Lung microvascular endothelial cell (primary cell): ENCODE results near the gene FBXO34. TPM values are rescaled to one million over a fixed set of nuclear protein-coding genes. Genes with fewer than 3 reads are reported as not detected.

Experiments
- DNase-seq, 2 donors: peaks; one replicate each; pipeline versions ENCODE4 v3.0.0 to v3.0.0-alpha.2; 2010; ENCODE audit warnings: low read depth in 2 of 2
- total RNA-seq: library from RNA; depleted of rRNA; stranded (reverse); fragments of >200 nt; gene quantifications from 2 replicates; pipeline ENCODE4 v1.2.1, GENCODE V29; 2014

Gene FBXO34
- total RNA-seq, 1 donor from 2014 or later: 21.6 TPM

- DNase-seq: peak; percentile 6 to 11
Observed at GRCh38 chr14:55272922-55273321, 1.7 kb downstream of the FBXO34 start.

- DNase-seq: peak in 1 of 2 donors; percentile 40
Observed at GRCh38 chr14:55274146-55274545, 2.9 kb downstream of the FBXO34 start.

GRCh38 chr14:55274751-55275150 is 3.5 kb downstream of the FBXO34 start:
- DNase-seq: peak; percentile 9 to 13

GRCh38 chr14:55276736-55277135 is 5.5 kb downstream of the FBXO34 start:
- DNase-seq: no peak

GRCh38 chr14:55277972-55278740 is 6.9 kb downstream of the FBXO34 start:
- peak in 1 of 2 donors; percentile 58 for DNase-seq

- DNase-seq: no peak
Observed at GRCh38 chr14:55279384-55279783, 8.2 kb downstream of the FBXO34 start.

GRCh38 chr14:55281316-55281839 is 10.2 kb downstream of the FBXO34 start:
- DNase-seq: peak in 1 of 2 donors; percentile 11

GRCh38 chr14:55285048-55285652 is 13.9 kb downstream of the FBXO34 start:
- no peak for DNase-seq

- DNase-seq: no peak
Observed at GRCh38 chr14:55288439-55288838, 17.2 kb downstream of the FBXO34 start.

GRCh38 chr14:55291480-55292081 is 20.4 kb downstream of the FBXO34 start:
- no peak for DNase-seq

GRCh38 chr14:55294603-55295002 is 23.4 kb downstream of the FBXO34 start:
- DNase-seq: no peak

- DNase-seq: peak; percentile 19 to 21
Observed at GRCh38 chr14:55297611-55298499, 26.6 kb downstream of the FBXO34 start.

GRCh38 chr14:55298500-55298822 is 27.2 kb downstream of the FBXO34 start:
- no peak for DNase-seq

- DNase-seq: peak; percentile 40 to 43
Observed at GRCh38 chr14:55301437-55302121, 30.4 kb downstream of the FBXO34 start.

GRCh38 chr14:55302367-55303124 is 31.3 kb downstream of the FBXO34 start:
- no peak for DNase-seq

GRCh38 chr14:55303125-55303499 is 31.9 kb downstream of the FBXO34 start:
- DNase-seq: no peak

GRCh38 chr14:55303691-55304145 is 32.5 kb downstream of the FBXO34 start:
- DNase-seq: no peak

- peak; percentile 43 to 93 for DNase-seq
Observed at GRCh38 chr14:55306938-55307589, 35.8 kb downstream of the FBXO34 start.

- no peak for DNase-seq
Observed at GRCh38 chr14:55309154-55309553, 37.9 kb downstream of the FBXO34 start.
